HG03064 (cell line): ENCODE data around the gene ATF7IP2.

ENCODE experiments used
- ATAC-seq: cut with Tn5 transposase; IDR thresholded peaks from one replicate; pipeline ENCODE4 v1.9.1; 2021; ENCODE audit warnings: low read depth; ENCODE audit not compliant: unreplicated experiment

ATF7IP2 gene

GRCh38 chr16:10531582-10531981 is 145.7 kb downstream of the ATF7IP2 start:
- no peak for ATAC-seq
